CD14-positive monocyte (primary cell): Measurements from ENCODE around the gene PHLDA1. TPM values are rescaled to one million over a fixed set of nuclear protein-coding genes. Genes with fewer than 3 reads are reported as not detected.

Source experiments
- DNase-seq, 3 donors: peaks; one replicate each; pipeline ENCODE4 v3.0.0-alpha.2; 2011 to 2022
- H2AFZ ChIP-seq: 2 replicates; pipeline ENCODE4 v1.6.0; 2012; ENCODE audit warnings: mild to moderate bottlenecking, low read depth, low read length, inconsistent platforms; ENCODE audit not compliant: insufficient read depth, poor library complexity, severe bottlenecking
- H3K27ac ChIP-seq, 2 donors: 1 replicate in 1 of 2; 2 replicates in 1 of 2; pipeline ENCODE4 v1.5.1; 2012 to 2013; ENCODE audit warnings: low read length in 2 of 2, control low read depth in 1 of 2, inconsistent platforms in 1 of 2, low read depth in 1 of 2, mild to moderate bottlenecking in 1 of 2
- H3K27me3 ChIP-seq, 2 donors: one replicate each; pipeline versions ENCODE4 v1.6.0 to v1.6.1; 2011 to 2013; ENCODE audit warnings: low read length in 2 of 2; ENCODE audit not compliant: control insufficient read depth in 2 of 2, insufficient read depth in 2 of 2
- H3K36me3 ChIP-seq, 2 donors: replicated peaks in 1 of 2; 1 replicate in 1 of 2; 2 replicates in 1 of 2; pipeline versions ENCODE4 v1.5.1 to v1.6.1; 2012 to 2013; ENCODE audit warnings: low read length in 2 of 2, control low read depth in 1 of 2, inconsistent platforms in 1 of 2, mild to moderate bottlenecking in 1 of 2; ENCODE audit not compliant: insufficient read depth in 2 of 2, control insufficient read depth in 1 of 2
- H3K4me1 ChIP-seq, 2 donors: 1 replicate in 1 of 2; 2 replicates in 1 of 2; pipeline versions ENCODE4 v1.5.1 to v1.6.1; 2012 to 2013; ENCODE audit warnings: low read length in 2 of 2, control low read depth in 1 of 2, inconsistent platforms in 1 of 2, mild to moderate bottlenecking in 1 of 2, moderate library complexity in 1 of 2; ENCODE audit not compliant: insufficient read depth in 2 of 2, control insufficient read depth in 1 of 2
- H3K4me2 ChIP-seq: replicated peaks from 2 replicates; pipeline ENCODE3; 2012; ENCODE audit warnings: low read length, moderate library complexity, mild to moderate bottlenecking; ENCODE audit not compliant: poor library complexity, severe bottlenecking; ENCODE audit errors: extremely low read depth
- H3K4me3 ChIP-seq, 3 experiments: fragments of 200-600 bp in 1 of 3; sonication (generic) in 1 of 3; replicated peaks in 1 of 3; 1 replicate in 2 of 3; 2 replicates in 1 of 3; pipeline ENCODE4 v1.5.1; 2011 to 2013; ENCODE audit warnings: low read length in 3 of 3, mild to moderate bottlenecking in 3 of 3, control low read depth in 2 of 3, low read depth in 2 of 3, inconsistent platforms in 1 of 3, moderate library complexity in 1 of 3
- H3K79me2 ChIP-seq: 2 replicates; pipeline ENCODE4 v1.6.0; 2012; ENCODE audit warnings: mild to moderate bottlenecking, control low read depth, inconsistent platforms, low read length, moderate library complexity; ENCODE audit not compliant: insufficient read depth
- H3K9ac ChIP-seq: 2 replicates; pipeline ENCODE4 v1.6.0; 2017; ENCODE audit warnings: low read length, mild to moderate bottlenecking; ENCODE audit not compliant: insufficient read depth, poor library complexity, severe bottlenecking
- H3K9me3 ChIP-seq, 2 donors: replicated peaks in 1 of 2; 1 replicate in 1 of 2; 2 replicates in 1 of 2; pipeline versions ENCODE4 v1.5.1 to v1.6.1; 2012 to 2013; ENCODE audit warnings: low read length in 2 of 2, control low read depth in 1 of 2; ENCODE audit not compliant: control insufficient read depth in 1 of 2, insufficient read depth in 1 of 2
- H4K20me1 ChIP-seq: 2 replicates; pipeline ENCODE4 v1.6.0; 2012; ENCODE audit warnings: mild to moderate bottlenecking, low read length, control low read depth, moderate library complexity; ENCODE audit not compliant: insufficient read depth
- H3K27ac Mint-ChIP-seq, 7 donors: one replicate each; pipeline ENCODE4 v1.8.0; 2020; ENCODE audit warnings: mild to moderate bottlenecking in 7 of 7, mixed read lengths in 7 of 7, moderate library complexity in 6 of 7, inconsistent platforms in 2 of 7
- H3K27me3 Mint-ChIP-seq, 3 donors: one replicate each; pipeline ENCODE4 v1.8.0; 2021 to 2022; ENCODE audit warnings: low read depth in 3 of 3, mild to moderate bottlenecking in 3 of 3, mixed read lengths in 3 of 3, moderate library complexity in 3 of 3, inconsistent platforms in 1 of 3
- H3K36me3 Mint-ChIP-seq, 2 donors: one replicate each; pipeline ENCODE4 v1.8.0; 2020; ENCODE audit warnings: mixed read lengths in 2 of 2, inconsistent platforms in 1 of 2, mild to moderate bottlenecking in 1 of 2
- H3K4me1 Mint-ChIP-seq: one replicate; pipeline ENCODE4 v1.8.0; 2020; ENCODE audit warnings: mild to moderate bottlenecking, mixed read lengths
- H3K4me3 Mint-ChIP-seq, 2 donors: one replicate each; pipeline ENCODE4 v1.8.0; 2020; ENCODE audit warnings: mild to moderate bottlenecking in 2 of 2, mixed read lengths in 2 of 2, moderate library complexity in 1 of 2
- H3K9me3 Mint-ChIP-seq, 7 donors: one replicate each; pipeline ENCODE4 v1.8.0; 2020 to 2022; ENCODE audit warnings: mixed read lengths in 7 of 7, mild to moderate bottlenecking in 6 of 7, moderate library complexity in 6 of 7, inconsistent platforms in 2 of 7
- WGBS: methylation state at CpG from one replicate; pipeline ENCODE4 v1.1.5; 2013; ENCODE audit warnings: missing lambda C conversion rate; ENCODE audit not compliant: insufficient coverage; 5-methylcytosine and 5-hydroxymethylcytosine counted together
- intact Hi-C, 2 donors: fragments of 100-400 bp; cut with micrococcal nuclease; formaldehyde crosslinking; loops; one replicate each; pipeline versions ENCODE4 v1.15.0 to v1.15.1; 2023
- polyA minus RNA-seq: library from RNA; depleted of rRNA, polyadenylated mRNA; stranded (reverse); fragments of >200 nt; gene quantifications from 2 replicates; pipeline ENCODE4 v1.2.3, GENCODE V29; 2012
- polyA plus RNA-seq, 3 donors: library from polyadenylated mRNA; depleted of rRNA in 1 of 3; unstranded in 2 of 3; stranded (reverse) in 1 of 3; fragments of 300-500 nt in 2 of 3; fragments of >200 nt in 1 of 3; fragmentation: Illumina TruSeq in 2 of 3; gene quantifications; 1 replicate in 2 of 3; 2 replicates in 1 of 3; pipeline ENCODE4 v1.2.3, GENCODE V29; 2012 to 2021
- total RNA-seq, 12 experiments: library from RNA in 1 of 12; stranded (reverse) in 1 of 12; fragments of 120-200 nt in 1 of 12; gene quantifications; one replicate each; pipeline ENCODE4 v1.2.4 and lab custom pipeline; 2013 to 2026; ENCODE audit warnings: mixed read lengths in 6 of 12, inconsistent platforms in 1 of 12
- TF ChIP-seq, protein P1 (sequence below): fragments of 200-600 bp; IDR thresholded peaks from one replicate; pipeline ENCODE4 v1.8.0; 2022; ENCODE audit warnings: antibody characterized with exemption, mild to moderate bottlenecking

The PHLDA1 gene
- 0.65 TPM for total RNA-seq (2013)
- 1 to 10 TPM; 1.1 to 5.8 (median 1.6) TPM for polyA plus RNA-seq
- polyA minus RNA-seq, result 8.2 and 16.3 TPM in 2 replicates
- total RNA-seq (lab: John Stamatoyannopoulos, UW), result 215 to 796 (median 325) reads per million in 11 experiments

DNA sequence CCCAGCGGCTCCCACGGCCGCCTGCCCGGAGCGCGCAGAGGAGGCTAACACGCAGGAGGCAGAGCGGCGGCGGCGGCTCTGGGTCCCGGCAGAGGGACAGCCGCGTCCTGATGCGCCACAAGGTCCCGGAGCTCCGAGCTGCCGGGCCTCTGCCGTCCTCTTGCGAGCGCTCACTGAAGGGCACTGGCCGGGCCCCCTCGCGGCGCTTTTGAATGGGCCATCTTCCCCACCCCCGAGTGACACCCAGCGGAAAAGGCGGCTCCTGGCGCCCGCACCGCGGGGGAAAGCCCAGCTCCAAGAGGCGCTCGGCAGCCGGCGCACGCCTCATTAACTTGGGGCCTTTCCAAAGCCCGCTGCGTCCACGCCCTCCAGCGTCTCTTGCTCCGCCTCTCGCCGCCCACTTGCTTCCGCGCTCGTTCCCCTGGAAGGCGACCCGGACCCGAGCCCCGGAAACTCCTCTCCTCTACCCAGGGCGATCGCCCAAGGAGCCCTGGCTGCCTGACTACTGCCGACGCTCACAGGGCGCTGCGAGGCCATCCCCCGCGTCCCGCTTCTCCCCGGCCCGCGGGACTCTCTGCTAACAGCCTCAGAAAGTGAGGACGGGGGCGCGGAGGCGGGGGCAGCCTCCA, at the start of gene PHLDA1:
TSS of gene PHLDA1 (minus strand) at position 363 of the 629 bp plus-strand sequence.
- peaks cover 0 to 5% of the 10 kb centered on the region in 2 donors for H3K9me3 ChIP-seq
- H3K27me3 Mint-ChIP-seq, result peaks cover 54 to 67% (median 58%) of the 10 kb centered on the region in 3 donors
- H3K4me1 ChIP-seq, result peaks cover 27 to 29% of the 10 kb centered on the region in 2 donors
- peaks cover 0 to 15% (median 7%) of the 10 kb centered on the region in 7 donors for H3K9me3 Mint-ChIP-seq
- peaks cover 8 to 11% of the 10 kb centered on the region in 2 donors for H3K36me3 Mint-ChIP-seq
- H3K9ac ChIP-seq, result peak within 1 kb of the TSS; percentile 79
- H3K27ac Mint-ChIP-seq, result peak within 1 kb of the TSS; percentile 54 to 91 (median 86)
- peak; percentile 90 to 94 (median 92) for DNase-seq
- H3K79me2 ChIP-seq, result no peaks in the 10 kb centered on the region
- H4K20me1 ChIP-seq, result peaks cover 5% of the 10 kb centered on the region
- intact Hi-C loops, result loop anchor here in 1 of 2 donors (10.0 kb wide), 2 partner anchors 77 to 547 kb away; partner anchors contain the start of gene GLIPR1
- TF ChIP-seq, protein P1, sequence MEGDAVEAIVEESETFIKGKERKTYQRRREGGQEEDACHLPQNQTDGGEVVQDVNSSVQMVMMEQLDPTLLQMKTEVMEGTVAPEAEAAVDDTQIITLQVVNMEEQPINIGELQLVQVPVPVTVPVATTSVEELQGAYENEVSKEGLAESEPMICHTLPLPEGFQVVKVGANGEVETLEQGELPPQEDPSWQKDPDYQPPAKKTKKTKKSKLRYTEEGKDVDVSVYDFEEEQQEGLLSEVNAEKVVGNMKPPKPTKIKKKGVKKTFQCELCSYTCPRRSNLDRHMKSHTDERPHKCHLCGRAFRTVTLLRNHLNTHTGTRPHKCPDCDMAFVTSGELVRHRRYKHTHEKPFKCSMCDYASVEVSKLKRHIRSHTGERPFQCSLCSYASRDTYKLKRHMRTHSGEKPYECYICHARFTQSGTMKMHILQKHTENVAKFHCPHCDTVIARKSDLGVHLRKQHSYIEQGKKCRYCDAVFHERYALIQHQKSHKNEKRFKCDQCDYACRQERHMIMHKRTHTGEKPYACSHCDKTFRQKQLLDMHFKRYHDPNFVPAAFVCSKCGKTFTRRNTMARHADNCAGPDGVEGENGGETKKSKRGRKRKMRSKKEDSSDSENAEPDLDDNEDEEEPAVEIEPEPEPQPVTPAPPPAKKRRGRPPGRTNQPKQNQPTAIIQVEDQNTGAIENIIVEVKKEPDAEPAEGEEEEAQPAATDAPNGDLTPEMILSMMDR, result peak; percentile 67
- H3K4me3 ChIP-seq, result peak within 1 kb of the TSS; percentile 60 to 77 (median 64)
- under 1% methylated on average over 67 of the region's 67 CpGs for WGBS
- peak within 1 kb of the TSS; percentile 80 for H2AFZ ChIP-seq
- H3K36me3 ChIP-seq, result no peaks in the 10 kb centered on the region
- H3K4me2 ChIP-seq, result peak within 1 kb of the TSS; percentile 86
- peaks cover 23% of the 10 kb centered on the region for H3K4me1 Mint-ChIP-seq
- peak within 1 kb of the TSS; percentile 96 to 97 for H3K4me3 Mint-ChIP-seq
- peaks cover 36 to 58% of the 10 kb centered on the region in 2 donors for H3K27me3 ChIP-seq
- H3K27ac ChIP-seq, result peak within 1 kb of the TSS; percentile 11 to 73

DNA sequence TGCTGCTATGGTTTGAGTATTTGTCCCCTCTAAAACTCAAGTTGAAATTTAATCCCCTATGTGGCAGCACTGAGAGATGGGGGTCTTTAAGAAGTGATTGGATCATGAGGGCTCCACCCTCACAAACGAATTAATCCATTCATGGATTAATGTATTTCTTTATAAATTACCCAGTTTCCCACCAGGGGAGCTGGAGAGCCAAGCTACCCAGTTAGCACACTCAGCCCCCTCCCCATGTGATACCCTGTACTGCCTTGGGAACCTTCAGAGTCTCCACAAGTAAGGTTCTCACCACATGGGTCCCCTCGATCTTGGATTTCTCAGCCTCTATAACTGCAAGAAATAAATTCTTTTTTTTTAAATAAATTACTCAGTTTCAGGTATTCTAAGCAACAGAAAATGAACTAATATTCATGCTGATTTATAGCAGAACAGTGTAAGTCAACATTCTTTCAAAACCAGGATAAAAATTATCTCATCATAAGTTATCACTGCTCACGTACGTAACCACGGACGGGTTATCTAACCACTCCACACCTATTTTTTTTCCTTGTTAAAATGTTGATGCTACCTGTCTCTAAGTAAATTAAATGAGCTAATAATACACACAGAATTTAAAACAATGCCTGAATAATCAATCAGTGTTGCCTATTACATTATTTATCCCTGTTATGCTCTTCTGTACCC, 49.3 kb upstream of the PHLDA1 start:
- no peak overlapping the region for H3K4me2 ChIP-seq
- intact Hi-C loops, result loop anchor here (5.0 to 10.0 kb wide), 3 partner anchors 74 to 264 kb away; partner anchors contain the start of gene BBS10 (in 1 of the 2)
- H3K4me1 ChIP-seq, result peaks cover 19 to 28% of the 10 kb centered on the region in 2 donors
- H3K9me3 ChIP-seq, result peaks cover 0 to 7% of the 10 kb centered on the region in 2 donors
- no peaks in the 10 kb centered on the region for H3K36me3 ChIP-seq
- H3K27me3 Mint-ChIP-seq, result peaks cover 0 to 2% (median 0%) of the 10 kb centered on the region in 3 donors
- no peak overlapping the region for H3K4me3 Mint-ChIP-seq
- no peak overlapping the region for H2AFZ ChIP-seq
- no peak overlapping the region for H3K9ac ChIP-seq
- H3K27ac Mint-ChIP-seq, result no peak overlapping the region
- peaks cover 4 to 22% of the 10 kb centered on the region in 2 donors for H3K36me3 Mint-ChIP-seq
- WGBS, result no CpG with 5 or more reads among the region's 6 CpGs
- peaks cover 37% of the 10 kb centered on the region for H3K4me1 Mint-ChIP-seq
- peak in 1 of 3 donors; percentile 12 for DNase-seq
- H3K27me3 ChIP-seq, result no peaks in the 10 kb centered on the region
- peaks cover 7 to 12% (median 9%) of the 10 kb centered on the region in 7 donors for H3K9me3 Mint-ChIP-seq
- H3K27ac ChIP-seq, result no peak overlapping the region
- TF ChIP-seq, protein P1, result peak; percentile 17
- peaks cover 78% of the 10 kb centered on the region for H4K20me1 ChIP-seq
- H3K79me2 ChIP-seq, result peaks cover 81% of the 10 kb centered on the region
- no peak overlapping the region for H3K4me3 ChIP-seq
